Nasal cavity respiratory epithelium epithelial cell of viscerocranial mucosa (primary cell): ENCODE measurements around the gene KLHL14. TPM values are rescaled to one million over a fixed set of nuclear protein-coding genes. Genes with fewer than 3 reads are reported as not detected.

Source experiments
- total RNA-seq: library from RNA; depleted of rRNA; stranded (reverse); fragments of >200 nt; gene quantifications from 2 replicates; pipeline ENCODE4 v1.2.3, GENCODE V29; 2014

The KLHL14 gene, protein sequence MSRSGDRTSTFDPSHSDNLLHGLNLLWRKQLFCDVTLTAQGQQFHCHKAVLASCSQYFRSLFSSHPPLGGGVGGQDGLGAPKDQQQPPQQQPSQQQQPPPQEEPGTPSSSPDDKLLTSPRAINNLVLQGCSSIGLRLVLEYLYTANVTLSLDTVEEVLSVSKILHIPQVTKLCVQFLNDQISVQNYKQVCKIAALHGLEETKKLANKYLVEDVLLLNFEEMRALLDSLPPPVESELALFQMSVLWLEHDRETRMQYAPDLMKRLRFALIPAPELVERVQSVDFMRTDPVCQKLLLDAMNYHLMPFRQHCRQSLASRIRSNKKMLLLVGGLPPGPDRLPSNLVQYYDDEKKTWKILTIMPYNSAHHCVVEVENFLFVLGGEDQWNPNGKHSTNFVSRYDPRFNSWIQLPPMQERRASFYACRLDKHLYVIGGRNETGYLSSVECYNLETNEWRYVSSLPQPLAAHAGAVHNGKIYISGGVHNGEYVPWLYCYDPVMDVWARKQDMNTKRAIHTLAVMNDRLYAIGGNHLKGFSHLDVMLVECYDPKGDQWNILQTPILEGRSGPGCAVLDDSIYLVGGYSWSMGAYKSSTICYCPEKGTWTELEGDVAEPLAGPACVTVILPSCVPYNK
- not detected in 2 replicates for total RNA-seq

GRCh38 chr18:32772581-32773381, at the start of gene KLHL14:
KLHL14 (minus strand) TSS chr18:32773023; CDS start chr18:32770591, 2,432 bp downstream.

